Karpas-422 (cell line): ENCODE results near the gene GGN. TPM values are rescaled to one million over a fixed set of nuclear protein-coding genes. Genes with fewer than 3 reads are reported as not detected.
A peak's percentile ranks its signal among the peaks of the same experiment; 100 is the strongest.

Source experiments
- DNase-seq: peaks from one replicate; pipeline ENCODE4 v3.0.0-alpha.2; 2015
- H2AFZ ChIP-seq: fragments of 200-600 bp; sonication (generic); 2 replicates; pipeline ENCODE4 v1.6.1; 2014; ENCODE audit warnings: antibody characterized with exemption, low read length, mixed read lengths
- H3K27ac ChIP-seq: fragments of 200-600 bp; sonication (generic); 2 replicates; pipeline ENCODE4 v1.5.1; 2014; ENCODE audit warnings: mild to moderate bottlenecking, low read length, moderate library complexity
- H3K27me3 ChIP-seq: fragments of 200-600 bp; sonication (generic); 2 replicates; pipeline ENCODE4 v1.6.1; 2014; ENCODE audit warnings: low read length, mixed read lengths
- H3K36me3 ChIP-seq: fragments of 200-600 bp; sonication (generic); 2 replicates; pipeline ENCODE4 v1.6.1; 2014; ENCODE audit warnings: low read length, mixed read lengths; ENCODE audit not compliant: insufficient read depth
- H3K4me1 ChIP-seq: fragments of 200-600 bp; sonication (generic); 2 replicates; pipeline ENCODE4 v1.6.1; 2014; ENCODE audit warnings: mild to moderate bottlenecking, low read length, mixed read lengths
- H3K4me2 ChIP-seq: fragments of 200-600 bp; sonication (generic); 2 replicates; pipeline ENCODE4 v1.6.1; 2014; ENCODE audit warnings: low read length, low read depth, mild to moderate bottlenecking; ENCODE audit not compliant: poor library complexity, severe bottlenecking
- H3K4me3 ChIP-seq: fragments of 200-600 bp; sonication (generic); 2 replicates; pipeline ENCODE4 v1.5.1; 2014; ENCODE audit warnings: mild to moderate bottlenecking, antibody characterized with exemption, low read length, mixed read lengths
- H3K79me2 ChIP-seq: fragments of 200-600 bp; sonication (generic); 2 replicates; pipeline ENCODE4 v1.6.1; 2014; ENCODE audit warnings: mild to moderate bottlenecking, low read length, mixed read lengths
- H3K9ac ChIP-seq: fragments of 200-600 bp; sonication (generic); 2 replicates; pipeline ENCODE4 v1.6.0; 2014; ENCODE audit warnings: low read length
- H3K9me2 ChIP-seq: fragments of 200-600 bp; sonication (generic), shearing (Covaris generic); replicated peaks from 2 replicates; pipeline ENCODE4 v1.6.0; 2014; ENCODE audit warnings: mild to moderate bottlenecking, low read length, moderate library complexity; ENCODE audit not compliant: insufficient read depth
- H3K9me3 ChIP-seq: fragments of 300-700, 200-600 bp; sonication (generic); 2 replicates; pipeline ENCODE4 v1.6.1; 2014; ENCODE audit warnings: low read length, mixed read lengths
- H4K20me1 ChIP-seq: fragments of 200-600 bp; sonication (generic); 2 replicates; pipeline ENCODE4 v1.6.1; 2014; ENCODE audit warnings: mild to moderate bottlenecking, antibody characterized with exemption, low read length, low read depth; ENCODE audit not compliant: insufficient read depth
- total RNA-seq: library from RNA; depleted of rRNA; stranded (reverse); fragments of >200 nt; shearing (Covaris generic); gene quantifications from 2 replicates; pipeline ENCODE4 v1.2.3, GENCODE V29; 2014; ENCODE audit warnings: low replicate concordance; rRNA removed

Gene GGN, protein sequence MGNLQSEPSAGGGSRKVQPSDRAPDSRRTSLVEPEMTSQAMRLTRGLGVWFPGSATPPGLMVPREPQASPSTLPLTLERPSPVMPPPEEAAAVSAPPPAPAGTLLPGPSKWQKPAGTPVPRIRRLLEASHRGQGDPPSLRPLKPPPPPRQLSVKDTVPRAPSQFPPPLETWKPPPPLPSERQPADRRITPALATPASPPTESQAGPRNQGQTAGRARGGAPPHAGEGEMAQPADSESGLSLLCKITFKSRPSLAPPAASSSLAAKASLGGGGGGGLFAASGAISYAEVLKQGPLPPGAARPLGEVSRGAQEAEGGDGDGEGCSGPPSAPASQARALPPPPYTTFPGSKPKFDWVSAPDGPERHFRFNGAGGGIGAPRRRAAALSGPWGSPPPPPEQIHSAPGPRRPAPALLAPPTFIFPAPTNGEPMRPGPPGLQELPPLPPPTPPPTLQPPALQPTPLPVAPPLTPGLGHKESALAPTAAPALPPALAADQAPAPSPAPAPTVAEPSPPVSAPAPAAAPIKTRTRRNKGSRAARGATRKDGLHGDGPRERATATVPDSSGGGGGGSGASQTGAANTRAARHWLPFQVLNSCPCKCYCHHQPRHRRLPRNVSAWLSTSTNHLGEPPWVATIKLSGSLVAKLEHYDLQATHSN
- not detected in 2 replicates for total RNA-seq

- H3K27me3 ChIP-seq = no peaks in the 10 kb centered on the region
- H3K36me3 ChIP-seq = no peaks in the 10 kb centered on the region
- no peaks in the 10 kb centered on the region for H3K79me2 ChIP-seq
- peak within 1 kb of the TSS; percentile 52 for H3K4me2 ChIP-seq
- peak; percentile 95 for DNase-seq
- H2AFZ ChIP-seq = no peak within 1 kb of the TSS
- no peak within 1 kb of the TSS for H3K27ac ChIP-seq
- no peaks in the 10 kb centered on the region for H3K9me3 ChIP-seq
- peak within 1 kb of the TSS; percentile 47 for H3K4me3 ChIP-seq
- H3K9me2 ChIP-seq = no peaks in the 10 kb centered on the region
- H4K20me1 ChIP-seq = no peaks in the 10 kb centered on the region
- H3K4me1 ChIP-seq = peaks cover 11% of the 10 kb centered on the region
- H3K9ac ChIP-seq = no peak within 1 kb of the TSS
Observed at GRCh38 chr19:38387550-38388348, at the start of gene GGN. Gene GGN, minus strand, starts transcription at chr19:38388034. Its CDS starts 773 bp downstream, at chr19:38387261.

GRCh38 chr19:38437295-38437694 is 49.5 kb upstream of the GGN start:
- no peak overlapping the region for H2AFZ ChIP-seq
- no peaks in the 10 kb centered on the region for H3K9me2 ChIP-seq
- H3K36me3 ChIP-seq = no peaks in the 10 kb centered on the region
- DNase-seq = no peak
- no peak overlapping the region for H3K27ac ChIP-seq
- H3K79me2 ChIP-seq = no peaks in the 10 kb centered on the region
- H4K20me1 ChIP-seq = no peaks in the 10 kb centered on the region
- no peaks in the 10 kb centered on the region for H3K27me3 ChIP-seq
- H3K4me1 ChIP-seq = no peaks in the 10 kb centered on the region
- H3K9me3 ChIP-seq = no peaks in the 10 kb centered on the region
- H3K4me3 ChIP-seq = no peak overlapping the region
- no peak overlapping the region for H3K4me2 ChIP-seq
- no peak overlapping the region for H3K9ac ChIP-seq

GRCh38 chr19:38434549-38435051 is 46.8 kb upstream of the GGN start:
- H3K4me2 ChIP-seq = no peak overlapping the region
- no peak overlapping the region for H3K27ac ChIP-seq
- no peaks in the 10 kb centered on the region for H3K79me2 ChIP-seq
- H3K36me3 ChIP-seq = no peaks in the 10 kb centered on the region
- no peaks in the 10 kb centered on the region for H3K27me3 ChIP-seq
- H3K9me3 ChIP-seq = no peaks in the 10 kb centered on the region
- no peaks in the 10 kb centered on the region for H3K9me2 ChIP-seq
- no peak overlapping the region for H3K9ac ChIP-seq
- no peaks in the 10 kb centered on the region for H4K20me1 ChIP-seq
- no peak for DNase-seq
- no peak overlapping the region for H2AFZ ChIP-seq
- no peak overlapping the region for H3K4me3 ChIP-seq
- H3K4me1 ChIP-seq = no peaks in the 10 kb centered on the region

DNA sequence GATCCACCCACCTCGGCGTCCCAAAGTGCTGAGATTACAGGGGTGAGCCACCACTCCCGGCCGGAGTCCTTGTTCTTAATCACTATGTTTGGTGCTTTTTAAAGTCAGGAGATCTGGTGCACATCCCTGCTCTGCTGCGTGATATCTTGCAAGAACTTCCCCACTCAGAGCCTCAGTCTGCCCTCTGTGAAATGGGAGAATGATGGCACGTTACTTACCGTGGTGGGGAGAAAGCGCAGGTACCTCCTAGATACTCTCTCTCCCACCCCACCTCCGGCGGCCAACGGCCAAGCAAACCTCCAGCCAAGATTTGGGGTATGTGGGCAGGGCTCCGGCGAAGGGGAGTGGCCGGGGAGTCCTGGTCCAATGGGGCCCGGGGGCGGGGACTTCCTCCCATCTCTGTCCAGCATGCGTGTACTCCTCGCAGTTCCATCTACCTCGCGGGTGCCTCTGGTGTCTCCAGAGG is 45.5 kb upstream of the GGN start, which contains the start of gene RYR1:
RYR1 (plus strand) TSS at position 424 of the 466 bp plus-strand sequence. CDS start 139 bp downstream, outside the sequence.
- Histone ChIP-seq H3K9me3 (no peaks in the 10 kb centered on the region), H3K27ac (no peak within 1 kb of the TSS), H3K4me1 (no peaks in the 10 kb centered on the region), H3K9me2 (no peaks in the 10 kb centered on the region), H2AFZ (no peak within 1 kb of the TSS), H3K4me2 (no peak within 1 kb of the TSS), H4K20me1 (no peaks in the 10 kb centered on the region), H3K36me3 (no peaks in the 10 kb centered on the region), H3K9ac (no peak within 1 kb of the TSS), H3K79me2 (no peaks in the 10 kb centered on the region), H3K4me3 (no peak within 1 kb of the TSS), H3K27me3 (no peaks in the 10 kb centered on the region)
- peak; percentile 79 for DNase-seq

GRCh38 chr19:38430931-38431330 is 43.1 kb upstream of the GGN start:
- no peaks in the 10 kb centered on the region for H3K27me3 ChIP-seq
- H3K27ac ChIP-seq = no peak overlapping the region
- no peak for DNase-seq
- no peaks in the 10 kb centered on the region for H3K36me3 ChIP-seq
- no peak overlapping the region for H3K4me2 ChIP-seq
- no peaks in the 10 kb centered on the region for H3K9me2 ChIP-seq
- H3K79me2 ChIP-seq = no peaks in the 10 kb centered on the region
- H3K4me1 ChIP-seq = no peaks in the 10 kb centered on the region
- no peak overlapping the region for H2AFZ ChIP-seq
- H3K4me3 ChIP-seq = no peak overlapping the region
- H4K20me1 ChIP-seq = no peaks in the 10 kb centered on the region
- no peaks in the 10 kb centered on the region for H3K9me3 ChIP-seq
- no peak overlapping the region for H3K9ac ChIP-seq

DNA sequence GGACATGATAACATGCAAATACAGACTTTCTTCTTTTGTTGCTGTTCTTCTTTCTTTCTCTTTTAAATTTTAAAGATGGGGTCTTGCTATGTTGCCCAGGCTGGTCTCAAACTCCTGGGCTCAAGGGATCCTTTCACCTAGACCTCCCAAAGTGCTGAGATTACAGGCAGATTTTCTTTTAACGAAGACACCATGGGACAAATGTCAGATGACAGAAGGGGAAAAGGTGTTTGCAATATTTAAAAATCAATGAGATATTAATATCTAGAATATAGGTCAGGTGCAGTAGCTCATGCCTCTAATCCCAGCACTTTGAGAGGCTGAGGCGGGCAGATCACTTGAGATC is 42.0 kb upstream of the GGN start:
- Histone ChIP-seq H4K20me1 (no peaks in the 10 kb centered on the region), H3K9me2 (no peaks in the 10 kb centered on the region), H3K79me2 (no peaks in the 10 kb centered on the region), H3K4me1 (no peaks in the 10 kb centered on the region), H3K4me3 (no peak overlapping the region), H3K9ac (no peak overlapping the region), H3K36me3 (no peaks in the 10 kb centered on the region), H3K27ac (no peak overlapping the region), H3K27me3 (no peaks in the 10 kb centered on the region), H2AFZ (no peak overlapping the region), H3K9me3 (no peaks in the 10 kb centered on the region), H3K4me2 (no peak overlapping the region)
- DNase-seq = no peak

- Histone ChIP-seq H3K36me3 (no peaks in the 10 kb centered on the region), H3K4me2 (no peak overlapping the region), H3K4me1 (no peaks in the 10 kb centered on the region), H3K9ac (no peak overlapping the region), H2AFZ (no peak overlapping the region), H4K20me1 (no peaks in the 10 kb centered on the region), H3K9me3 (no peaks in the 10 kb centered on the region), H3K9me2 (no peaks in the 10 kb centered on the region), H3K79me2 (no peaks in the 10 kb centered on the region), H3K27ac (no peak overlapping the region), H3K27me3 (no peaks in the 10 kb centered on the region), H3K4me3 (no peak overlapping the region)
- no peak for DNase-seq
Observed at GRCh38 chr19:38429055-38429810, 41.4 kb upstream of the GGN start.
